Activated T-cell treated with anti-CD3 and anti-CD28 coated beads, Interleukin-2, amount 50 U/mL, for 4 hours (primary cell): ENCODE measurements around the gene SLIT1. TPM values are rescaled to one million over a fixed set of nuclear protein-coding genes. Genes with fewer than 3 reads are reported as not detected.

ENCODE experiments used
- ATAC-seq, 2 donors: fragments of 200-7000 bp; cut with Tn5 transposase; one replicate each; pipeline ENCODE4 v1.10.0; 2021
- DNase-seq: peaks from one replicate; pipeline ENCODE4 v3.0.0-alpha.2; 2020
- H3K27me3 Mint-ChIP-seq: one replicate; pipeline ENCODE4 v1.8.0; 2021; ENCODE audit warnings: low read depth, mixed read lengths
- H3K36me3 Mint-ChIP-seq: one replicate; pipeline ENCODE4 v1.8.0; 2022; ENCODE audit warnings: mixed read lengths; ENCODE audit not compliant: insufficient read depth
- H3K4me1 Mint-ChIP-seq: one replicate; pipeline ENCODE4 v1.8.0; 2021; ENCODE audit warnings: low read depth, mixed read lengths
- H3K4me3 Mint-ChIP-seq: one replicate; pipeline ENCODE4 v1.8.0; 2021; ENCODE audit warnings: mild to moderate bottlenecking, moderate library complexity, mixed read lengths
- H3K9me3 Mint-ChIP-seq: one replicate; pipeline ENCODE4 v1.8.0; 2021; ENCODE audit warnings: mixed read lengths
- total RNA-seq, 3 donors: library from RNA; stranded (reverse); gene quantifications; one replicate each; pipeline ENCODE4 v1.2.1, GENCODE V29; 2021

Gene SLIT1
- under 1 TPM in 2 of 3 donors, not detected in 1; 0.10 to 0.16 TPM for total RNA-seq

- H3K4me1 Mint-ChIP-seq = peaks cover 6% of the 10 kb centered on the region
- ATAC-seq (peak; percentile 47 to 48), DNase-seq (no peak)
- H3K27me3 Mint-ChIP-seq = peaks cover 62% of the 10 kb centered on the region
- H3K4me3 Mint-ChIP-seq = peak within 1 kb of the TSS; percentile 59
- no peaks in the 10 kb centered on the region for H3K9me3 Mint-ChIP-seq
- H3K36me3 Mint-ChIP-seq = no peaks in the 10 kb centered on the region
These were observed at the start of gene SLIT1 for GRCh38 chr10:97185326-97186058. Gene SLIT1 (minus strand): TSS chr10:97185959. CDS start chr10:97185674, 285 bp downstream.

- H3K9me3 Mint-ChIP-seq = no peaks in the 10 kb centered on the region
- H3K4me3 Mint-ChIP-seq = no peak overlapping the region
- ATAC-seq = no peak
- peaks cover 5% of the 10 kb centered on the region for H3K36me3 Mint-ChIP-seq
- no peaks in the 10 kb centered on the region for H3K4me1 Mint-ChIP-seq
- DNase-seq = no peak
- no peaks in the 10 kb centered on the region for H3K27me3 Mint-ChIP-seq
These were observed 49.6 kb upstream of the SLIT1 start for GRCh38 chr10:97235353-97235752.

- Mint-ChIP-seq H3K9me3 (no peaks in the 10 kb centered on the region), H3K27me3 (no peaks in the 10 kb centered on the region), H3K4me1 (peaks cover 1% of the 10 kb centered on the region), H3K36me3 (peaks cover 13% of the 10 kb centered on the region), H3K4me3 (no peak overlapping the region)
- DNase-seq = no peak
- ATAC-seq = no peak
These were observed 48.6 kb upstream of the SLIT1 start for GRCh38 chr10:97234400-97234799.

GRCh38 chr10:97230146-97230545 lies 44.4 kb upstream of the SLIT1 start:
- H3K4me3 Mint-ChIP-seq = no peak overlapping the region
- peaks cover 34% of the 10 kb centered on the region for H3K36me3 Mint-ChIP-seq
- H3K9me3 Mint-ChIP-seq = no peaks in the 10 kb centered on the region
- H3K4me1 Mint-ChIP-seq = peaks cover 1% of the 10 kb centered on the region
- ATAC-seq (peak; percentile 56 to 88), DNase-seq (no peak)
- no peaks in the 10 kb centered on the region for H3K27me3 Mint-ChIP-seq

GRCh38 chr10:97229322-97230015 lies 43.7 kb upstream of the SLIT1 start:
- ATAC-seq (no peak), DNase-seq (no peak)
- Mint-ChIP-seq H3K27me3 (no peaks in the 10 kb centered on the region), H3K9me3 (no peaks in the 10 kb centered on the region), H3K4me3 (no peak overlapping the region), H3K36me3 (peaks cover 37% of the 10 kb centered on the region), H3K4me1 (peaks cover 1% of the 10 kb centered on the region)

GRCh38 chr10:97228775-97229157 lies 43.0 kb upstream of the SLIT1 start:
- peaks cover 1% of the 10 kb centered on the region for H3K4me1 Mint-ChIP-seq
- ATAC-seq (no peak), DNase-seq (no peak)
- no peak overlapping the region for H3K4me3 Mint-ChIP-seq
- no peaks in the 10 kb centered on the region for H3K9me3 Mint-ChIP-seq
- H3K27me3 Mint-ChIP-seq = no peaks in the 10 kb centered on the region
- peaks cover 37% of the 10 kb centered on the region for H3K36me3 Mint-ChIP-seq

GRCh38 chr10:97228130-97228774 lies 42.5 kb upstream of the SLIT1 start:
- no peaks in the 10 kb centered on the region for H3K27me3 Mint-ChIP-seq
- H3K36me3 Mint-ChIP-seq = peaks cover 40% of the 10 kb centered on the region
- ATAC-seq (no peak), DNase-seq (no peak)
- H3K9me3 Mint-ChIP-seq = no peaks in the 10 kb centered on the region
- H3K4me1 Mint-ChIP-seq = peaks cover 1% of the 10 kb centered on the region
- H3K4me3 Mint-ChIP-seq = no peak overlapping the region

GRCh38 chr10:97226398-97226797 lies 40.6 kb upstream of the SLIT1 start:
- ATAC-seq (no peak), DNase-seq (no peak)
- Mint-ChIP-seq H3K9me3 (no peaks in the 10 kb centered on the region), H3K4me3 (no peak overlapping the region), H3K4me1 (peaks cover 1% of the 10 kb centered on the region), H3K27me3 (no peaks in the 10 kb centered on the region), H3K36me3 (peaks cover 39% of the 10 kb centered on the region)

- H3K4me3 Mint-ChIP-seq = no peak overlapping the region
- DNase-seq (no peak), ATAC-seq (no peak)
These were observed 39.0 kb upstream of the SLIT1 start for GRCh38 chr10:97224483-97225435.

GRCh38 chr10:97222326-97222961 lies 36.7 kb upstream of the SLIT1 start:
- Mint-ChIP-seq H3K27me3 (no peaks in the 10 kb centered on the region), H3K36me3 (peaks cover 25% of the 10 kb centered on the region), H3K9me3 (no peaks in the 10 kb centered on the region), H3K4me3 (no peak overlapping the region), H3K4me1 (peaks cover 12% of the 10 kb centered on the region)
- ATAC-seq (no peak), DNase-seq (no peak)

More at GRCh38 chr10:97224483-97225435, 39.0 kb upstream of the SLIT1 start:
- Mint-ChIP-seq H3K4me1 (peaks cover 1% of the 10 kb centered on the region), H3K9me3 (no peaks in the 10 kb centered on the region), H3K36me3 (peaks cover 38% of the 10 kb centered on the region), H3K27me3 (no peaks in the 10 kb centered on the region)

GRCh38 chr10:97220355-97220754 lies 34.6 kb upstream of the SLIT1 start:
- no peak overlapping the region for H3K4me3 Mint-ChIP-seq
- peaks cover 16% of the 10 kb centered on the region for H3K4me1 Mint-ChIP-seq
- no peak for ATAC-seq
- H3K36me3 Mint-ChIP-seq = peaks cover 14% of the 10 kb centered on the region
- H3K9me3 Mint-ChIP-seq = no peaks in the 10 kb centered on the region
- DNase-seq = no peak
- H3K27me3 Mint-ChIP-seq = no peaks in the 10 kb centered on the region

GRCh38 chr10:97217299-97217698 lies 31.5 kb upstream of the SLIT1 start:
- DNase-seq = no peak
- Mint-ChIP-seq H3K4me1 (peaks cover 16% of the 10 kb centered on the region), H3K4me3 (no peak overlapping the region), H3K9me3 (no peaks in the 10 kb centered on the region), H3K36me3 (peaks cover 5% of the 10 kb centered on the region), H3K27me3 (no peaks in the 10 kb centered on the region)
- no peak for ATAC-seq

GRCh38 chr10:97215619-97216260 lies 30.0 kb upstream of the SLIT1 start:
- Mint-ChIP-seq H3K36me3 (peaks cover 3% of the 10 kb centered on the region), H3K4me3 (no peak overlapping the region), H3K27me3 (no peaks in the 10 kb centered on the region), H3K9me3 (no peaks in the 10 kb centered on the region), H3K4me1 (peaks cover 16% of the 10 kb centered on the region)
- DNase-seq (no peak), ATAC-seq (no peak)
